HG03432 (cell line): ENCODE results near the gene SLC22A17.

ENCODE experiments used
- ATAC-seq: cut with Tn5 transposase; IDR thresholded peaks from one replicate; pipeline ENCODE4 v1.9.1; 2021; ENCODE audit warnings: mild to moderate bottlenecking, moderate library complexity; ENCODE audit not compliant: unreplicated experiment

SLC22A17 gene

DNA sequence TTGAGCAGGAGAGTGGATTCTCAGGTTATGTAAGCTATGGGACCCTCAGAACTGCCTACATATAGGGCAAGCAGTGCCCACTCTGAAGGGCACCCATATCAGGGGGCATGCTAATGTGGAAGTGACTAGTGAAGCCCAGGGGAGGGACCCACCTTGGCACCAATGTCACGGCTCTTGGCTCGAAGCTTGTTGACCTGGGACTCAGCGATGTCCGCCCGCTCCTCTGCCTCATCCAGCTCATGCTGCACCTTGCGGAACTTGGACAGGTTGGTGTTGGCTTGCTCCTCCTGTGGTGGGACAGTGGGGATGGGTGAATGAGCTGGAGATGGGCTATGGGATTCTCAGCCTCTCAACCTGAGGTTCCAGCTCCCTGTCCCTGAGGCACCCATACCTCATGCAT, 29.6 kb upstream of the SLC22A17 start:
- no peak for ATAC-seq

DNA sequence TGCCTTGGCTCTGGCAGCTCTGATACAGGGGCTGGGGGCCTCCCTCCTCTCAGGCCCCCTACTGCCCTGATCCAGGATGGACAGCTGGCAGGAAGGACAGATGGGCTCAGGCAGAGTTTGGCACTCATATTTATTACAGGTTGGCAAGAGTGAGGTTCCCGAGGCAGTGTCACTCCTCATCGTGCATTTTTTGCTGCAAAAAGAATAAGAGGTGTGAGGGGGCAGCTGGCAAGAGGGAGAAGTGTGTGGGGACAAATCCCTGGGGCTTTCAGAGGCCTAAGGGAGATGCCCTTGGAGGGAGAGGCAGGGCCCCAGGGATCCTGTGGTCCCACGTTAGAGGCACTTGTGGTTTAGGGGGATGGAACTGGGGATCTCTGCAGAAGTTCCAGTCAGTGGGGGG, 29.2 kb upstream of the SLC22A17 start:
- no peak for ATAC-seq

DNA sequence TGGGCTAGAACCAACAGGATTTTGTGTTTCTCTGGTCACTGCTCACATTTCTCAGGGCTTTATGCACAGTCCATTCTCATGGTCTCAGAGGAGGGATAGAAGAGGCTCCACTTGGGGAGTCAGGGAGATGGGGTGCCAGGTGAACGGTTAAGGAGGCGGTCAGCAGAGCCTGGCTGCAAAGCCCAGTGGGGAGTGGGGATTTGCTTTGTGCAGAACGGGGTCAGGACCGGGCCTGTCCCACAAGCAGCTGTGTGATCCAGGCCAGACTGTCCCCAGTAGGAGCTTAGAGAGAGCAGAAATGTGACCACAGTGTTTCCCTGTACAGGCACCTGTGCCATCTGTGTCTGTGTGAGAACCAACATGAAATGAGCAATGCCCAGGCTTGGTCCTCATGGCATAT, 28.3 kb upstream of the SLC22A17 start:
- no peak for ATAC-seq

DNA sequence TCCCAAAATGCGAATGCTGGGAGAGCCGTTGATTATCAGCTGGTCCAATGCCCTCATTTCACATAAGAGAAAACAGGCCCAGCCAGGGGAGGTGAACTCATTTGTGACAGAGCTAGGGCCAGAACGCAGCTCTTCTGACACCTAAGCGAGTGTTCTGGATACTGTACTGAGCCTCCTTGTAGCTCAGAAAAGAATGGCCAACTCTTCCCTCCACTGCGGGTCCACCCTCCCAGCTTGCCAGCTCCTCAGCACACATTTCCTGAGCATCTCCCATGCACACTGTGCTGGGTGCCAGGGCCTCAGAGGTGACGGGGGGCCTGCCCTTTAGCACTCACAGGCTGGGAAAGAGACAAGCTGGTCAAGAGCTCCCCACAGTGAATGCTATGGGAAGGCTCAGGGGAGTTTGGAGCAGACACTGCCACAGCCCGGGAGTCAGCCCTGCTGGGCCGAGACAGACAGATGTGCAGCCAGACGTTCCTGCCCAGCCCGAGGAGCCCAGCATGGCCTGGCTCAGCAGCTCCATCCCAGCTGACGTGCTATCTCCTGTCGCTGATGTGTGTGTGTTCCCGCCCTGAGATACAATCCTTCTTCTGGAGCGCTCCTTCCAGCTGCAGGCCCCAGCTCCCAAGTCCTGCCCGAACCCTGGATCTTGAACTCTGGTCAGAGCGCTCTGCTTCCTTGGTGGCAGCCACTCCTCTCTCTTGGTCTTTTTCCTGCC, 27.7 kb upstream of the SLC22A17 start:
- ATAC-seq = no peak

GRCh38 chr14:23379366-23380196, 26.9 kb upstream of the SLC22A17 start:
- no peak for ATAC-seq

DNA sequence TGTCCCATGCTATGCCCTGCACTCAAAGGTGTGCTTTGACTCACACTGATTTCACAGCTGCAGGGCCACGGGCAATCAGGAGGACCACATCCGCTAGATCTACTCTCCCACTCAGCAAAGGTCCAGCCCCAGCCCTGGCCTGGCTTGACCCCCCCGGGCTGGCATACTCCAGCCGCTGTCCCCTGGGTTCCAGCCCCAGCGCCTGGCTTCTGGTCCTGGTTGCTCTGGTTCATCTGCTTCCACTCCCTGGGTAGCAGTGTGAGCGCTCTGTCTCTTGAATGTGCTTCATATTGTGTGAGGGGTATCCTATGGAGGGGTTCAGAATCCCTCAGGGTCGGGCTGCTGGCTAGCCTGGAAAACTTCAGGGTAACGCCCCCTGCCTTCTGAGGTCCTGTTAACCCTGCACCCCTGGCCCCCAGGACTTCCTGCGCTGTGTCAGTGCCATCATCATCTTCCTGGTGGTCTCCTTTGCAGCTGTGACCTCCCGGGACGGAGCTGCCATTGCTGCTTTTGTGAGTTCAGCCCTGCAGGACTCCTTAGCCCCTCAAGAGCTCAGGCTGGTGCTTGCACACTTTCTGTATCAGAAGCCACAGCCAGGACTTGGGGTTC, 26.0 kb upstream of the SLC22A17 start:
- ATAC-seq = no peak

GRCh38 chr14:23377573-23378563, 25.2 kb upstream of the SLC22A17 start:
- no peak for ATAC-seq

GRCh38 chr14:23377198-23377550, 24.5 kb upstream of the SLC22A17 start:
- ATAC-seq = no peak

GRCh38 chr14:23376482-23377197, 24.0 kb upstream of the SLC22A17 start, which contains the start of gene CMTM5:
Gene CMTM5 (plus strand): TSS chr14:23377046. CDS start chr14:23377252, 206 bp downstream.
- ATAC-seq = no peak

GRCh38 chr14:23375527-23376251, 23.0 kb upstream of the SLC22A17 start:
- no peak for ATAC-seq

DNA sequence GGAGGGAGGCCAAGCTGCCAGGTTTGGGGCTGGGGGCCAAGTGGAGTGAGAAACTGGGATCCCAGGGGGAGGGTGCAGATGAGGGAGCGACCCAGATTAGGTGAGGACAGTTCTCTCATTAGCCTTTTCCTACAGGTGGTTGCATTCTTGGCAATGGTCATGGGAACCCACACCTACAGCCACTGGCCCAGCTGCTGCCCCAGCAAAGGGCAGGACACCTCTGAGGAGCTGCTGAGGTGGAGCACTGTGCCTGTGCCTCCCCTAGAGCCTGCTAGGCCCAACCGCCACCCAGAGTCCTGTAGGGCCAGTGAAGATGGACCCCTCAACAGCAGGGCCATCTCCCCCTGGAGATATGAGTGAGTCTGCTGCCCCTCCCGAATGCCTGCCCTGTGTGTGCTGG, 20.4 kb upstream of the SLC22A17 start:
- no peak for ATAC-seq

DNA sequence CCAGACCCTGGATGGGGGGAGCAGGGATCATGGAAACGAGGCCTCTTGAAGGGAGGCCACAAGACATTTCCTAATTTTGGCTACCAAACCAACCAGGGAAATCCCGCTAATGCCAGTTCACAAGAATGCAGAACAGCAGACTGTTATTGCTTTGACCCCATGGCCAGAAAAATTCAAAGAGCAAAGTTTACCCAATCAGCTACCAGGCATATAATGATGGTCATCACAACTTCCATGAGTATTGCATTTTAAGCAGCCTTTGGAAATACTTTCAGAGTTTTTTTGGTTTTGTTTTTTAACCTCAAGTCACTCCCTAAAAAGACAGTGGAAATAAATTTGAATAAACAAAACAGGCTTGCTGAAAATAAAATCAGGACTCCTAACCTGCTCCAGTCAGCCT, 19.8 kb upstream of the SLC22A17 start, which contains the start of gene IL25:
TSS of gene IL25 (plus strand) at position 301 of the 400 bp plus-strand sequence.
- ATAC-seq = no peak

DNA sequence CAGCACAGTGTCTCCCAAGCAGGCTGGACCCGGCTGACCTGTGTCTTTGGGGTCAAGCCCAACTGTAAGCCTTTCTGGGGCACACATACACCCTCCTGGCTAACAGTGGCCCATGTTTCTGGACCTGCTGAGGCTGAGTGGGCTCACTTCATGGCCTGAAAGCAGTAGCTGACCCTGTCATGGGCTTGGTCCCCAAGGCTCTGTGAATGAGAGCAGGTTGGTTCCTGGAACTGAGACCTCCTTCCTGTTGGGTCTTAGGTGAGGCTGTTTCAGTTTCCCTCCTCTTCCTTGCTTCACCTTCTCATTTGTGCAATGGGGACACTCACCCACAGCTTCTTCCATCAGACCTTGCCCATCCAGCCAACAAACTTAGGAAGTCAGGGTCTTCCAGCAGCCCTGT, 19.2 kb upstream of the SLC22A17 start:
- ATAC-seq = no peak

DNA sequence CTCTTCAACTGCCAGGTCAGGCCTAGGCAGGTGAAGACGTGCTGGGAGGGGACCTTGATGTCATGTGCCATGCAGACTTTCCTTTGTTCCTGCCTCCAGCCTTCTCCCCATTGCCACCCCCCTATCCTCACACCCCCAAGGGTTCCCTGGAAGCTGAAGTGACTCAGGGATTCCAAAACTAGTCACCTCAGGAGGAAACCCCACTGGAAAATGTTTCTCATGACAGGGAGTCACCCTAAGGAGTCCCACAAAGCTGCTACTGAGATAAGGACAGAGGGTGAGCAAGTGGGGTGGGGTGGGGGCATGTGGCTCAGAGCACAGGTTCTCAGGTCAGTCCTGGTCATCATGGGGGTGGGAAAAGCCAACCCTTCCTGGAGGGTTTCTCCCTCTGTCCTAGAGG, 17.5 kb upstream of the SLC22A17 start:
- no peak for ATAC-seq

- no peak for ATAC-seq
These were observed 13.8 kb upstream of the SLC22A17 start for GRCh38 chr14:23366426-23366921.

- no peak for ATAC-seq
These were observed 13.2 kb upstream of the SLC22A17 start for GRCh38 chr14:23365732-23366425.

GRCh38 chr14:23365036-23365731, 12.5 kb upstream of the SLC22A17 start, which contains the start of gene EFS:
Gene EFS (minus strand): TSS chr14:23365172. CDS start chr14:23365025, 147 bp downstream.
- no peak for ATAC-seq
